DMS153 (cell line): Measurements from ENCODE around the gene MMP1.

Source experiments
- DNase-seq: peaks from one replicate; lab custom pipeline; 2025; lab: John Stamatoyannopoulos, UW

Gene MMP1

DNA sequence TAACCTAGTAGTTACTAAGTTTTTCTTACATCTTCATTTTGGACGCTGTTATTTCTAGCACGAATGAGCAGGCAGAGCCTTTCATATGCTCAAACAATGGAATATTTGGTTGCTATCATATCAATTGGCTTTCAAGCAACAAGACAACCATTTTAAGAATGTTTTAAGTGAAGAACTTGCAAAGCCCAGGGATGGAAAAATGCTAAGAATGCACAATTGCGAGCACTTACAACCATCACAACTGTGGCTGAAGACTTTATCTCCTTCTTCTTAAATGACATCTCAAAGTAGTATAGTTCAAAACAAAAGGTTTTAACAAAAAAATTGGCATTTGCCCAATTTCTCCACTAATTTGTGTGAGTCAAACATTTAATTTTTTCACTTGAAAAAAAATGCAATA lies 8.3 kb upstream of the MMP1 start:
- no peak for DNase-seq

DNA sequence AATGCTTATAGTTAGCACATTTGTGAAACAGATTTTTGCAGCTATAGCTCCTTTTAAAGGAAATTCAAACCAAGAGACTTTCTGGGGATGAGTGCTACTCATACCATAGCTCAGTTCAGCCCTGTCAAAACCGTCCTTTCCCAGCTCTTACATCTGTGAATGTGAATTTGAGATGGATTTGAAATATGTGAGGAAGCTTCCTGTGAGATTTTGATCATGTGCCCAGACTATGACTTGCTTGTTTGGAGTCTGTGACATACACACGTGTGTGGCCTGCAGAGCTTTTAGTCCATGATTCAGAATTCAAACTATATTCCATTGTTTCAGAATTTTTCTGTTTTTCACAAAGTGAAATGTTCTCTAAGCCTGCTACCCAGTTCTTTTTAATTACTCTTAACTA lies 4.4 kb upstream of the MMP1 start:
- DNase-seq = no peak

DNA sequence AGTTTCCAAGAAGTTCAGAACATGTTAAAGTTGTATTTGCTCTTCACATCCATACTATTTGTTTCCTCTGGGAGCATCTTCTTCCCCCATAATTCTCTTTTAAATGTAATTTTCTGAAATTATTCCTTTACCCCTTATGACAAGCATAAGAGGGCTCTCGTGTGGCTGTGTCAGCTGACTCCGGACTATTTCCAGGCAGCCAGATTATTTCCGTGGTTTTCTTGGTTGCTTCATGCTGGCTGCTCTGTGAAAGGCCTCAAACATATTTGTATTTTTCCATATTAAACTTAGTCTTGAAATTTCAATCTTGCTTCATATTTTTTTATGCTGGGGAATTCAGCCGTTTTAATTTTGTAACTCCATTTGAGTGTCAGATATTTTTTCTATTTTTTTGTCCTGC lies 2.8 kb upstream of the MMP1 start:
- no peak for DNase-seq

DNA sequence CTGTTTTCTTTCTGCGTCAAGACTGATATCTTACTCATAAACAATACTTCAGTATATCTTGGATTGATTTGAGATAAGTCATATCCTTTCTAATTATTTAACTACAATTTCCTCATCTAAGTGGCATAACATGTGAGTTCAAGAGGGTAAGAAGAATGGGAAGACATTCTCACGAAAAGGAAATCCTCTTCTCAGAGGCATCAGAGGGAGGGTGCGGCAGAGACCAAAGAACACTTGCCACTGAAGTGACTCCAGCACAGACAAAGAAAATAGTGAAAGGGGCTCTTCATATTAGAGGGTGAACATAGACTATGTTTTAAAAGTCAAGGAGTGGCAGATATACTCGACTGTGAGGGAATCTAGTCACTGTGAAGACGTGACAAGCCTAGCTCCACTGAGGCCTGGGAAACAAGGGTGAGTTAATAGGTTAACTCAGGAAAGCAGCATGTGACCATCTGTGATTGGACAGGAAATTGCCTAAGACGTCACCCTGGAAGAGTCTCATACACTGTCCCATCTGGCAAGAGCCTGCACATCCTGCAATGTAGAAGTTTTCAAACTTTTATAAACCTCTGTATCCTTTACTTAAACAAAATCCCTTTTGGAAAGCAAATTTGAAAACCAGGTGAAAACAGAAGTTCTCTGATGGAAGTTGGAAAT lies 1.9 kb upstream of the MMP1 start:
- DNase-seq = no peak

DNA sequence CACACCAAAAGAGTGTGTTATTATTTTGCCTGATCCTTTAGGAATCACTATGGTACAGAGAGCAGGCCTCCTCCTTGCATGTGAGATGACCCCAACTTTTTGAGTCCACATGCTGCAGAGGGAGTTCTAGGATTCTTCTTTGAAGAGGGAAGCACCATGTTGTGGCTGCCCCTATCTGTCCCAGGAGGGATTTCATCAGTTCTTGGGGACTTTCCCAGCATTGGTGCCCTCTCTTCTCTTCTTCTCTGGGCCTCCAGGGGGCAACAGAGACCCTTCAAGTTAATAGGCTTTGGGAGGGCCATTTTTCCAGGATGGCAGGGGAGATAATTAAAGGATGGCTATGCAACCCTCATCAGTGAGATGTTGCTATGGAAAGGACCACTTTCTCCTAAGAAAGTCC lies 3.6 kb downstream of the MMP1 start:
- peak; percentile 4 for DNase-seq

DNA sequence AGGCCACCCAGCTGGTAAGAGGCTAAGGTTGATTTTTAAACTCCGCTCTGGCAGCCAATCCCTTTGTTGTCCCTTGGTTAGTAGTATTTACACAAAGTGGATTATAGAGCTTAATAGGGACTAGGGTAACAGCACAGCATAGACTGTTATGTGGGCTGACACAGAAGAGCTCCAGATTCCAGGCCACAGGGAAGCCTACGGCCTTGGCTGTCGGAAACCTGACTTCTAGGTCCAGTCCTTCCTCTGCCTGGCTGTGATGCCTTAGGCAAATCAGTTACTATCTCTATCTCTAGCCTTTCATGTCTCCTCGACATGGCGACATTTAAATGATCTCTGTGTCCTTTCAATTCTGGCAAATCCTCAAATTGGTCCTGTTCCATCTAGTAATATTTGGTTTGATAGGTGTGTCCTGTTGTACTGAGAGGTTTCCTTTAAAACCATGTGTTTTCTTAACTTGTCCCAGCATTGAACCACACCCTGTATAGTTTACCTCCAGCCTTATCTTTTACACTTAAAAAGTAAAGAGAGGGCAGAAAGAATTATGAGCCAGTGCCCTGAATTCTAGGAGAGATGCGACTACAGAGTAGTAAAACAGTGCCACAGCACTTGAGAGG lies 4.2 kb downstream of the MMP1 start:
- DNase-seq = no peak

DNA sequence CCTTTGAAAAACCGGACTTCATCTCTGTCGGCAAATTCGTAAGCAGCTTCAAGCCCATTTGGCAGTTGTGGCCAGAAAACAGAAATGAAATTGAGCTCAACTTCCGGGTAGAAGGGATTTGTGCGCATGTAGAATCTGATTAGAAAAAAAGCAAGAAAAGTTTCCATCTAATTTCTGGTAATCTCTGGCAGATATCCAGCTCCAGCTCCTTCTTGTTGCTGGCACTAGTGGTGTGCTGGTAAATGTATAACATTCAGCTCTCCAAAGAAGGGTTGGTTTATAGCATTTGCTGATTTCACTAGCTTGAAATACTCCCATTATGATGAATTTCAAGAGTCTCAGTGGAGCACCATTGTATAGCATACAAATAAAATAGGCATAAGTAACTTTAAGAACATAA lies 5.4 kb downstream of the MMP1 start:
- no peak for DNase-seq

DNA sequence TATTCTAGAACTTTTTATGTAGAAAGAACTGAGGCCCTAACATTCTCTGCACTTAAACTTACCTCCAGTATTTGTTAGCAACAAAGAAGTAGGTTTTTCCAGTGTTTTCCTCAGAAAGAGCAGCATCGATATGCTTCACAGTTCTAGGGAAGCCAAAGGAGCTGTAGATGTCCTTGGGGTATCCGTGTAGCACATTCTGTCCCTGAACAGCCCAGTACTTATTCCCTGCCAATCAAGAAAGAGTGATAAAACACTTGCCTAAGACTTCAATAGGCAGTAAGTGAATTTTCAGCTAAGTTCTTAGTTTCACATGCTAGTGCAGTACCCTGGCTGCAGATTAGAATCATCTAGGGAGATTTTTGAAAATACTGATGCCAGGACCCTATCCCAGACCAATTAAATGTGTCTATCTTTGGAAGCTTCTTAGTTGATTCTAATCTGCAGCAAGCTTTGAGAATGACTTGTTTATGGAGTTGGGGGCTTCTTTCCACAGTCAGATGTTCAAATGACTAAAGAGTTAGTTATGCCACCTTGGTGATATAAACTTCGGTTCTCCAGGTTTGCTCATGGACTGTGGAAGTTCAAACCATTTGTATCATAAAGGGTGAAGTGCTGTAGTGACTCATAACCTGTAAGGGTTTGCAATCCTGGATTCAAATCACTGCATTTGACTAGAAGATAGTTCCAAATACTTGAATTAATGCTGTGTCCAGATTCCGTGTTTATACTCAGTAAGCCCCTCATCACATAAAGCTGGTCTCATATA lies 6.5 kb downstream of the MMP1 start:
- no peak for DNase-seq

DNA sequence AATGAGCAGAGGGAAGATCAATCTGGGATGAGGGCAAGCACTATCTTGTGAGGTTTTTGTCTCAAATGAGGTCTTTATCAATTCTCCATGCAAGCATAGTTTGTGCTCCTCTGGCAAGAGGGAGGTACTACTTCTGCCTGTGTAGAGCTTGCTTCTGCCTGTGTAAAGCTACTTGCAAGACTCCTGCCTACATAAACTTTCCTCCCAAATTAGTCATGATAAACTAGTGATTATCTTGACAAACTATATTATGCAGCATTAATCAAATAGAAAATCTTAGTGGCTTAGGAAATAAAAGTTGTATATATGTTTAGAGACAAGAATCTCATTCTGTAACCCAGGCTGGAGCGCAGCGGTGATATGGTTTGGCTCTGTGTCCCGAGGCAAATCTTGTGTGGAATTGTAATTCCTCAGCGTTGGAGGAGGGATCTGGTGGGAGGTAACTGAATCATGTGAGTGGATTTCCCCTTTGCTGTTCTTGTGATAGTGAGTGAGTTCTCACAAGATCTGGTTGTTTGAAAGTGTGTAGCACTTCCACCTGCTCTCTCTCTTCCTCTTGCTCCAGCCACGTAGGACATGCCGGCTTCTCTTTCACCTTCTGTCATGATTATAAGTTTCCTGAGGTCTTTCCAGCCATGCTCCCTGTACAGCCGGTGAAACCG lies 9.5 kb downstream of the MMP1 start:
- no peak for DNase-seq

DNA sequence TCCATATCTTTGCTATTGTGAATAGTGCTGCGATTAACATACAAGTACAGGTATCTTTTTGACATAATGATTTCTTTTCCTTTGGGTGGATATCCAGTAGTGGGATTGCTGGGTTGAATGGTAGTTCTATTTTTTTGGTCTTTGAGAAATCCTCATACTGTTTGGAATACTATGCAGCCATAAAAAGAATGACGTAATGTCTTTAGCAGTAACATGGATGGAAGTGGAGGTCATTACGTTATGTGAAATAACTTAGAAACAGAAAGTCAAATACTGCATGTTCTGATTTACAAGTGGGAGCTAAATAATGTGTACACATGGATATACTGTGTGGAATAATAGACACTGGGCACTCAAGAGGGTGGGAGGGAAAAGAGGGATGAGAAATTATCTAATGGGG lies 13.6 kb downstream of the MMP1 start:
- DNase-seq = no peak

DNA sequence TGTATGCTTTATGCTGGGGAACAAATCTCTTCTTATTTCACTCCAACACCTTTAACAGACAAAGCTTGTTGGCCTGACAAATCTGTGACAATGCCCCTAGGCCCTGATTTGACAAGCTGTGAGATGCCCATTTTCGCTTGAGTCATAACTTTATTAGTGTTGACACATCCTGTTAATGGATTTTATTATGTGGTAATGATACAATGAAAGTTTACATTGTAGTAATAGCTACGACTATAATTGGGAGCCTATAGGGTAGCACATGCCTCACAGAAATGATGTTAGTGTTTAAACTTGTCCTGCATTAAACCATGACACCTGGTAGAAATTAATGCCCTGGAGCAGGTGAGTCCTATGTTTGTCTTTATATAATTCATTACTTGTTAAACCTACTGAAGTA lies 14.2 kb downstream of the MMP1 start:
- peak; percentile 88 for DNase-seq

DNA sequence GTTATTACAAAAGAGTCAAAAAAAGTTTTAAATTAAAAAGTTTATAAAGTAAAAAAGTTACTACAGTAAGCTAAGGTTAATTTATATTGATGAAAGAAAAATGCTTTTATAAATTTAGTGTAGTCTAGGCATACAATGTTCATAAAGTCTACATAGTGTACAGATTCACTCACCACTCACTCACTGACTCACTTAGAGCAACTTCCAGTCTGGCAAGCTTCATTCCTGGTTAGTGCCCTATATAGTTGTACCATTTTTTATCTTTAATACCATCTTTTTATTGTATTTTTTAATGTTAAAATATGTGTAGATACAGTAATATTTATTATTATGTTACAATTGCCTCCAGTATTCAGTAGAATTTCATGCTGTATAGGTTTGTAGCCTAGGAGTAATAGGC lies 14.9 kb downstream of the MMP1 start:
- no peak for DNase-seq

DNA sequence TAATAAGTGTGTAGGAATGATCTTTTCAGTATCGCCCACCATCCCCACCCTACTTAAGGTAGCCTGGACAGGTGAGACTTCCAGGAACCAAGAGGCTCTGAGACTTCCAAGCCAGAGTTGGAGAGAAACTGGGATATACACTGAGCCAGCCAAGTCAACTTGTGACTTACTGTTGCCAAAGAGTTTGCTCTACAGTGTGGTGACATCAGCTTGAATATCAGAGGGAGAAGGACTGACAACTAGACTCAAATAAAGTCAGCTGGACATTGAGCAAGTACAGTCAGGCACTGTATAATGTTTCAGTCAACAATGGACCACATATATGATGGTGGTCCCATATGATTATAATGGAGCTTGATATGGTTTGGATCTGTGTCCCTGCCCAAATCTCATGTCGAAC lies 16.3 kb downstream of the MMP1 start:
- no peak for DNase-seq

DNA sequence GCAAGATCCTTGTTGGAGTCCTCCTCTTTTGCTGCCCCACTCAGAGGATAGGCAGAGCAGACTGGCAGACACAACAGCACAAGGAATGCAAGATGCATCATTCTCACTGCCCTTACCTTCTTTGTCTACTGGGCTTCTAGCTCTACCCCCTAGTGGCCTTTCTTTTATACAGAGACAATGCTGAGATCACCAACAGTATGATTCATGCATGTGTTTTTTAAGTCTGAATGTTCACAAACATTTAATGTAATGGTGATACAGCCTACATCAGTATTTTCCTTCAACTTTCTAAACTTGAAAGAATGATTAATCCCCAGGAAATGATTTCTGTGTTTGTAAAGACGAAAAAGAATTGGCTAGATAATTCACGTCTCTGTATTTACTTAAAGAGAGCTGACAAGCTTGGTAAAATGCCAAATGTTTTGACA lies 17.5 kb downstream of the MMP1 start, which contains the start of gene MMP10:
MMP10 (minus strand) TSS at position 138 of the 428 bp plus-strand sequence; CDS start at position 101, 37 bp downstream.
- DNase-seq = peak; percentile 19

DNA sequence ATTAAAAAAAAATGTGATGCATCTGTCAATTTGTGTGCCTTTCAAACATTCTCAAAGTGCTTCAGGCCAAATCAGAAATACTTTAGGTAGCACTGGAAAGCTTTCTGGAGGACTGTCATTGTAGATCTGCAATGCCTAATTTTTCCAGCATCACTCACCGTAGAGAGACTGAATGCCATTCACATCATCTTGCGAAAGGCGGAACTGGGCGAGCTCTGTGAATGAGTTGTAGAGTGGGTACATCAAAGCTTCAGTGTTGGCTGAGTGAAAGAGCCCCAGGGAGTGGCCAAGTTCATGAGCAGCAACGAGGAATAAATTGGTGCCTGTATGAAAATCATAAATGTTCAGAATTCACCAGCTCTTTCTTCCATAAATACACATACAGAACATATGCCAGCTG lies 21.5 kb downstream of the MMP1 start:
- no peak for DNase-seq

DNA sequence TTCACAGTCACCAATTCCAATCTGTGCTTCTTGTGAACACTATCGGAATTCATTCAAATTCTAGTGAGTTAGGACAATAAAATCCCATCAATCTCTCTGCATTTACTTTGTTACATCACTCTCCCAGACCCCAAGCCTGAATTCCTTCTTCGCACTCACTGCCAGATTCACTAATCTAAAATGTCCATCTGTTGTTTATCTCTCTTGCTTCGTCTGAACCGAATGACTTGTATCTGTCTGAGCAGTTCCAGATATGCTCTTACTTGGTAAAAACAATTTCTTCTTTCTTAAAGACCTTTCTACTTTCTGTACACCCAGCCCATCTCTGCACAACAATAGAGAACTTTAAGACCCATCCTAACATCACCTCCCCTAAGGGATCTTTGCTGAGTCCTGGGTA lies 24.6 kb downstream of the MMP1 start:
- no peak for DNase-seq

DNA sequence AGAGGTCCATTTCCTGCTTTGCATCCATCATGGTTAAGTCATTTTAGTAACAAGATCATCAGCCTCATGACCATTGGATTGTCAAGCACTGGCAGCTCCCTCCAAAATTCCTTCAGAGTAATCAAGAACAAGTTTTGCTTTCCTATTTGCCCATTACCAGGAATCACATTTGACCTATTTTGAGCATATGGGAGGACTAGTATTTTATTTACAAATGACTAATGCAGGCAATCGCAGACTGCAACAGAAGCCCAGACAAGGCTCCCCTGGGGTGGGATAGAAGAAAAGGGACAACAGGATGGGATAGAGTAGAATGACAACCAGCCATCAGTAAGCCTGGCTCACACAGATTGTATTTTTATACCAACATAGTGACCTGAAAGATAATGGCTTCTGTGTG lies 26.6 kb downstream of the MMP1 start:
- no peak for DNase-seq

DNA sequence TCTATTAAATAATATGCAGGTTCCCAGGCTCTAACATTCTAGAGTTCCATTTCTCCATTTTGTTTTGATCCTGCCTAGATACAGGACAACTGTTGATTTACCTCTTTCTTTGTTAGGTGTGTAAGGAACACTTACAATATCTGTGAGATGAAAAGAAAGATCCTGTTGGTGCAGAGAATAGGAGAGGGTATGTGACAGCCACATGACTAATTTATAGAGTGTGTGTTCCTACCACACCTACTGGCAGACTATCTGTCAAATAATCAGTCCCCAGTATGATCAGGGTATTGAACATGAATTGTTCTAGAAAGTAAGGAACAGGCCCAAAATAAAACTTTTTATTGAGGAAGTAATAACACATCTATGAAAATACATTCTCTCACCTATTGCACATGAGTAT lies 27.8 kb downstream of the MMP1 start:
- no peak for DNase-seq

DNA sequence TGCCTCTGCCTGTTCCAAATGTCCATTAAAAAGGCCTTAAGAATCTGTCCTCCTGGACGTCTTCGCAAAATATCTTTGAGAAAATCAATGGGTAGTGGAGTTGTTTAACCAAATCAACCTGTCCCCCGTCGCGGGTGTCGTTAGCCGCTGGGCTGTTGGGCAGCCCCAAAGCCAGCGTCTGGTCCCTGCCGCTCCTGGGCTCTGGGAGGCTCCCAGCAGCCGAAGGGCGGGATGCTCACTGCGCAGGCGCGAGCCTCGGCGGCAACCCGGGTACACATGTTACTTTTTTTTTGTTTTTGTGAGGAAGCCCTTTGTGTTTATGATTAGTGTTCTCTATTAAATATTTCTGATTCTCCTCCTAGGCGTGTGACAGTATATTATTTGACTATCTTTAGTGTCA lies 30.2 kb downstream of the MMP1 start:
- no peak for DNase-seq

DNA sequence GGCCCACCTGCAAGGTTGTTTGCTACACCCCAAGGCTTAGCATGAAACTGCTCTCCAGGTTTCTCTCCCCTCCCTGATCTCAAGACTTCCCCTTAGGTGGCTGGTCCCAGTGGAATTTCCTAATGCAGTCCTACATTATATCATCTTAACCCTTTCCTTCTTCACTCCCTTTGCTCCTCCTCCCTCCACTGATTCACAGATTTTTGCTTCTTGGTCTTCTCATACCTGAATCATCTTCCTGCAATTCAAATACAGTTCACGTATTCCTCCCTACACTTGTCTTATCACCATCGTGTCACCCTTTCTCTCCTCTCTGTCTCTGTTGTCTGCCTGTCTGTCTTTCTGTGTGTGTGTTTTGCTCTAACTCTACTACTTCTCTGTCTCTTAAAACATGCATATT lies 34.5 kb downstream of the MMP1 start:
- DNase-seq = no peak

DNA sequence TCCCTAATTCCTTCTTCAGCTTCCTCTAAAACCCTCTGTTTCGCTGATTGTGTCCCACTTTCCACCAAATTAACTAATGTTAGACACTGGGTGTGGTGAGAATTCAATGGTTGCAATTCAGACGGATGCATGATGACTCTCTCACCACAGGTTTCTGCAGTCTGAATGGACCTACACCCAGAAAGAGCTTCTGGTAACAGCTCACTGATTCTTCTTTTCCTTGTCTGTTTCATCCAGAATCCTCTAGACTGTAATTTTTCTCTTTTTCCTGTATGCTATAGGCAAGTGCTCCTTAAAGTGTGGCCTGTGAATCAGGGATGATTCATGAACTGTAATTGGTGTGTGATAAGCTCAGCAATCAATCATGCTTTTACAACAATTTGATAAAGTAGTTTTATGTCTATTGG lies 35.6 kb downstream of the MMP1 start:
- DNase-seq = no peak

DNA sequence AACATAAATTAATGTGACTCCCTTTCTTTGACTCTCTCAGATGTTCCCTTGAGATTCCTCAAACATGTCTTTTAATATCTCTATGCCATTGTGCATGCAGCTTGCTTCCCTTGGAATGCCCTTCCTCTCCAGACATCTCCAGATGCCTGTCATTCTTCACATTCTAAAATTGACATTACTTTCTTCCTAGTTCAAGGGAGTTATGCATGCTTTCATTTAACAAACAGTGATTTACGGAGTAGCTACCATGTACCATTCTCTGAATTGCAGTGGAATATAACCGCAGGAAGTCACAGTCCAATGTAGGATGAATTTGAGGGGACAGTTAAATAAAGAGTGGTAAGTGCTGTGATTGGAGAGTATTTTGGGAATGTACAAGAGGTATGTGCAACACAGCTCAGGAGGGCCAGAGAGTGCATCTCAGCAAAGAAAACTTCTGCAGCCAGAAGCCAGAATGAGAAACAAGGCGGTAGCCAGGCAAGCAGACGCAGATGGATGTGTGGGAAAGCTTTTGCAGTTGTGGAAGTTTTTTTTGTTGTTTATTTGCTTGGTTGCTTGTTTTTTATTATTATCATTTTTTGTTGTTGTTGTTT lies 36.2 kb downstream of the MMP1 start:
- DNase-seq = no peak
